ENCODE data around the gene TARS2.

The TARS2 gene

GRCh38 chr1:150552128-150552910 lies 65.1 kb downstream of the TARS2 start:
- TF ChIP-seq CTCF (IDR thresholded peaks at IDR 0.05; ENCODE audit: low read depth, low read length) (peak; percentile 15), POLR2A (IDR thresholded peaks at IDR 0.05; ENCODE audit: extremely low read depth, insufficient read length) (peak; percentile 24), MYC (IDR thresholded peaks at IDR 0.05; ENCODE audit: low read depth, low read length) (peak; percentile 46), MAX (IDR thresholded peaks at IDR 0.05; ENCODE audit: low read depth, low read length) (peak; percentile 45)
- peak; percentile 98 for DNase-seq (ENCODE audit: low read depth)
- H3K4me3 ChIP-seq (ENCODE audit: low read depth, low read length): peak overlapping the region; percentile 9

GRCh38 chr1:150552911-150553289 lies 65.7 kb downstream of the TARS2 start:
- no peak for TF ChIP-seq MAX (IDR thresholded peaks at IDR 0.05; ENCODE audit: low read depth, low read length)
- TF ChIP-seq POLR2A (IDR thresholded peaks at IDR 0.05; ENCODE audit: extremely low read depth, insufficient read length): no peak
- no peak for DNase-seq (ENCODE audit: low read depth)
- H3K4me3 ChIP-seq (ENCODE audit: low read depth, low read length): peak overlapping the region; percentile 9

- no peak overlapping the region for H3K4me3 ChIP-seq (ENCODE audit: low read depth, low read length)
- TF ChIP-seq CTCF (IDR thresholded peaks at IDR 0.05; ENCODE audit: low read depth, low read length) (no peak), MYC (IDR thresholded peaks at IDR 0.05; ENCODE audit: low read depth, low read length) (no peak), POLR2A (IDR thresholded peaks at IDR 0.05; ENCODE audit: extremely low read depth, insufficient read length) (no peak), MAX (IDR thresholded peaks at IDR 0.05; ENCODE audit: low read depth, low read length) (no peak)
- DNase-seq (ENCODE audit: low read depth): no peak
Observed at GRCh38 chr1:150553392-150554085, 66.3 kb downstream of the TARS2 start.

- H3K4me3 ChIP-seq (ENCODE audit: low read depth, low read length): no peak overlapping the region
- DNase-seq (ENCODE audit: low read depth): no peak
Observed at GRCh38 chr1:150554086-150554452, 66.8 kb downstream of the TARS2 start.

GRCh38 chr1:150555198-150555970 lies 68.2 kb downstream of the TARS2 start:
- no peak overlapping the region for H3K4me3 ChIP-seq (ENCODE audit: low read depth, low read length)
- TF ChIP-seq MAX (IDR thresholded peaks at IDR 0.05; ENCODE audit: low read depth, low read length): peak; percentile 49
- TF ChIP-seq CTCF (IDR thresholded peaks at IDR 0.05; ENCODE audit: low read depth, low read length): no peak
- TF ChIP-seq MYC (IDR thresholded peaks at IDR 0.05; ENCODE audit: low read depth, low read length): no peak
- no peak for TF ChIP-seq POLR2A (IDR thresholded peaks at IDR 0.05; ENCODE audit: extremely low read depth, insufficient read length)
- no peak for DNase-seq (ENCODE audit: low read depth)

More at GRCh38 chr1:150554086-150554452, 66.8 kb downstream of the TARS2 start:
- TF ChIP-seq MYC (IDR thresholded peaks at IDR 0.05; ENCODE audit: low read depth, low read length) (no peak), MAX (IDR thresholded peaks at IDR 0.05; ENCODE audit: low read depth, low read length) (no peak), CTCF (IDR thresholded peaks at IDR 0.05; ENCODE audit: low read depth, low read length) (no peak), POLR2A (IDR thresholded peaks at IDR 0.05; ENCODE audit: extremely low read depth, insufficient read length) (no peak)

Measured in NB4 (cell line).